GM18867 (cell line): ENCODE data around the gene HPS1.

ENCODE experiments used
- ATAC-seq: cut with Tn5 transposase; IDR thresholded peaks from one replicate; pipeline ENCODE4 v1.9.1; 2021; ENCODE audit warnings: mild to moderate bottlenecking, moderate library complexity; ENCODE audit not compliant: unreplicated experiment

HPS1 gene

DNA sequence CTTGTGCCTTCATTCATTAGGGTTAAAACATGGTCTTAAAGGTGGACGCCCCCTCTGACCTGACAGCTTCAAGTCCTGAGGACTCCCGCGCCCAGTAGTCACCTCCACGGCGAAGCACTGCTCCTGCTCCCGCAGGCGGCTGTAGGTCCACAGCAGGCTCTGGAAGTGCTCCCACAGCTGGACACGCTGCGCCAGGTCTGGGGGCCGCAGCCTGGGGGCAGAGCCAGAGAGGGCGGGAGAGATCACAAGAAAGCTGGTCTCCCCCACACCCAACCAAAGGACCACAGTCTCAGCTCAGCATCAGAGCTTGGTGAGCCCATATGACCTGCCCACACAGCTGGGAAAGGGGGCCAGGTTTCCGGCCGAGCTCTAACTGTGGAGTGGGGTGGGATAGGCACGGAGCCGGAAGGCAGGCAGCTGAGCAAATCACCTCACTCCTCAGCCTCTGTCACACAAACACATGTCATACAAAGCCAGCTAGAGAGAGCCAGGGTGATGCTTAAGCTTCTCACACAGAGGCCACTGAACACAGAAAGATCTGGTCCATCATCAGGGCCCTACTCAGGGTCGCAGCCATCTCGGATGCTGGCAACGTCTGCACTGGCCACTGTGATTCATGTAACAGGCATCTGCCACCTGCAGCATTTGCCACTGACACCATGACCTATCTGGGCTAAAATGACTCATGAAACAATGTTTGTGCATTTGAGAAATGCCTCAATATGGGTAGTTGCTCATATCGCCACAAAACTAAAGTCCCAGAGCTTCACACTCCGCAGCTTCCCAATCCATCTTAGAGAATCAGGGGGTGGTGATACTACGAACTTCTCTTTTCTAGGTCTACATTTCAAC lies 12.6 kb downstream of the HPS1 start:
- no peak for ATAC-seq

DNA sequence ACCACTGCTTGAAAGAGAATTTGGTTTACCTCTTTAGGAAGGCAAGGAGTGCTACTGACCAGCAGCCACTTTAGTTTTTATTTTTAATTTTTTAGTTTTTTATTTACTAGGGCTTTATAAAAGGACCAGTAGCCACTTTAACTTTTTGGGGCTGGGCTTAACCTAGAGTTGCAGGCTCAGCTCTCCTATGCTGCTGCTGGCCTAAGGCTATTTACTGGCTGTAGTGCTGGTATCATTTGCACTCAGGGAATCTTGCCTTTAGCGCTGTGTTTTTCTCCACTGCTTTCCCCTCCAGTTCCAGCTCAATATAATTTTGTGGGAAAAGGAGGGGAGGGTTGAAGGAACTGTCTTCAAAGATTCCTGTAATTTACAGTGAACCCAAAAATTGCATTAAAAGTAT lies 13.4 kb downstream of the HPS1 start:
- no peak for ATAC-seq

DNA sequence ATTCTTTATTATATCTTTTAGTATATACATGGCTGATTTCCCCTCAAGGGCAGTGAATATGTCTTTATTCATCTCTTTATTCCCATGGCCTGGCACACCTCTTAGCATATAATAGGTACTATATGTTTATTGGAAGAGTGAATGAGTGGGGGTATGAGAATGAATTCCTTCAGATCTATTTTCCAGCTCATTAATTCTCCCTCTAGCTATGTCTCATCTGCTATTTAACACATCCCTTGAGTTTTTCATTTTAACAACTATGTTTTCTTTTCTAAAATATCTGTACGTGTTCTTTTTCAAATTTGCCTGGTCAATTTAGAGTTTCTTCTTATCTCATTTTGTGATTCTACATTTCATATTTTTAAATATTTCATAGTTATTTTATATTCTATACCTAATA lies 14.4 kb downstream of the HPS1 start:
- ATAC-seq, result no peak

DNA sequence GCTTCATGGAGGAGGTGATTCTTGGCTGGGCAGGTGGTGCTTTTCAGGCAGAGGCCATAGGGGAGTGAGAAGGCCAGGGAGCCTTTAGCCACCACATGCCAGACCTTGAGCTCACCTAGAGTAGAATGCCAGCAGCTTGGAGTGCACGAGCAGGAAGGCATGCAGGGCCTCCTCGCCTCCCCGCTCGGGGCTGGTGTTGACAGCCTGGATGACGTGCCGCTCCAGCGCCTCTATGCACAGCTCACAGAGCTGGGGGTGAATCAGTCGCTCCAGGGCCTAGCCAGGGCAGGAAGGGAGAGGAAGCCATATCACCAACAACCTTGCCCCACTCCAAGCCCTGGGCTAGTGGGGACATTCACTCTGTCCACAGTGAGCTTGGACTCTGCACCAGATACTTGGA lies 15.7 kb downstream of the HPS1 start:
- ATAC-seq, result no peak

DNA sequence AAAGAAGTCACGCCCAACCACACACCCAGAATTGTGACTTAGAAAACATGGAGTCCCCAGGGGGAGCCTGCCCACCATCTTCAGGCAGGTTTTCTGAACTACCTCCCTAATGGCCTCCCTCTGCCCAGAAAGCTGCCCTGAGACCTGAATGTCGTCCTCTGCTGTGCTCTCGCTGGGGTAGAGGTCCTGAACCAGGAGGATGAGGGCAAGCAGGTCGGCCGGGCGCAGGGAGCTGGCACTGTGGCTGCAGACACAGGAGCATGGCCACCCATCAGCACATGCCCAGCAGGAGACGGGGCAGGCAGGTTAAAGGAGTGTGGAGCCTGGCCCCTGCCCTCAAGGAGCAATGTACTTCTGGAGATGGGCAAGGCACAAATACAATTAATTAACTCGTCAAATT lies 16.3 kb downstream of the HPS1 start:
- ATAC-seq, result no peak

DNA sequence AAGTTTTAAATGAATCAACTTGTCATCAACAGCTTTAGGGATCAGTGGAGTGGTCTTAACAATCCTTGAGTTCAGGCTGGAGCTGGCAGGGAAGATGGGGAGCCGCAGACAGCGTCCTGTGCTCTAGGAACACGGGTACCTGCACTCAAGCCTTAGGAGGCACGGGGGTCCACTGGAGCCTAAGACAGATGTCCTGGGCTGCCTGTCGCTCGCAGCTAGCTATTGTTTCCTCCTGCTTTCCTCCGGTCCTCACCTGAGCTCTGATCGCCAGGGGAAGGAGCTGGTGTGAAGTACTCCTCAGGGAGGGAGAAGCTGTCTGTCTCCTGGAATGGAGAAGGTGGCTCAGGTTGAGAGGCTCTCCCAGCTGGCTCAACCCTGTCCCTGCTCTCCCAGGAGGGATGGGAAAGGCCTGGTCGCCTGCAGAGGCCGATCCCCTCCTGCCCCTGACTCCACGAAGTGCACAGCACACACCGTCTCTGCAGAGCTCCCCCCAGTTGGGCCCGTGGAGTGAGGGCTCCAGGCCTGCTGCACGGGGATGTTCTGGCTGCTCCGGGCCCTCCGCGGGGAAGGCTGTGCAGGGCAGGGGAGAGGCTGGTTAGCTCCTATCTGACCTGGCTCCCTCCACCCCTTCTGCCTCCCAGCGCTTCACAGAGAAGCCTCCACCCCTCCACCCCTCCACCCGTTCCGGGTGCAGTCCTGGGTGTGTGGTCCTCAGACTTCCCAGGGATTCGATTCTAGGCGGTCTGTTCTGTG lies 17.2 kb downstream of the HPS1 start:
- no peak for ATAC-seq

DNA sequence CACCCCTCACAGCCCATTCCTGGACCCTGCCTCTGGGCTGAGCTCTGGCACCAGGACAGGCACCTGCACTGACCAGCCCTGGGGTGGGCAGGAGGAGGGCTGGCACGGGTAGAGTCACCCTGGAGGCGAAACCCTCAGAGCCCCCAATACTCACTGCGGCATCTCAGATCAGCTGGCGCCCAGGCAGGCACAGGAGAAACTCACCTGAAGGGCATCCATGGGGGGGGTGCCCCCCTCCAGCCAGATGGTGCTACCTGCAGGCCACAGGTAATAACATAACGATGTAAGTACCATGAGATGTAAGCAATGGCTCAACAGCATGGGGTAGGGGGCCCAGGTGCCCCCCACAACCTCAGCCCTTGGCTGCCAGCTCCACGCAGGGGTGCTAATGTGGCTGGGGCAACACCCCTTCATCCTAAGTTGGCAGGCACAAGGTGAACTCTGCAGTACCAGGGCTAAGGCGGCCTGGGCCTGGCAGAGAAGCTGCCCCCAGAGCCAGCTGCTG lies 19.7 kb downstream of the HPS1 start:
- no peak for ATAC-seq

DNA sequence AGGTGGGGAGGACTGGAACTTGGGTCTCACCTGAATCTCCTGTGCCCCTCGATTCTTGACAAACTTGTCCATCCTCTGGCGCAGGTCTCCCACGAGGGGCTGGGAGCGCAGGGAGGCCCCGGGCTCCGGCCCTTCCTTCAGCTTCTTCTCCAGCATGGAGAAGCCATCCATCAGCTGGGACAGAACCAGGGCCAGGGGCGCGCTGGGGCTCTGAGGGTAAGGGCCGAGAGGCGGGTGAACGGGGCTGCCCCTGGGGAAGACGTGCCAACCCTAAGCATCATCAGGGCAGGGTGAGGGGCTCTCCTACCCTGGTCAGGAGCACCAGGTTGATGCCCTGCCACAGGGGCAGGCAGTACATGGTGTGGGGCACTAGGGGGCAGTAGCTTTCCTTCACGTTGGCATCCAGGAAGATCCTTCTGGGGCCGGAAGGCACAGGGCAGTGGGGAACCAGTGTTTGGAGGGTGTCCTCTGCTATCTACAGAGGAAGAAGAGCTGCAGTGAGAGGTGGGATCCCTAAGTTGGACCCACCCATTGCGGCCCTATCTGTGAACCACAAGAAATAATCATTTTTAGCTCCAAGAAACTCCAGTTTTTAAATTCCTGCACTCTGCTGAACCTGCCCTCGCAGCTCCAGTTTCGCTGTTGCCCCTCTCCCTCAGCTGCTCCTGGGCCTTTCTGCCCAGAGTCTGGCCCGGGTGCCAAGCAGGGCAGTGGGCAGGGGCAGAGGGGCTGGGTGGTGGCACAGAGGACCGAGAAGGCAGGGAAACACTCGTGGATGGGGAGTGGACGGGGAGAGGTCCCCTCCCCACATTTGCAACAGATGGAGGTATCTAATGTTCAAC lies 21.0 kb downstream of the HPS1 start:
- ATAC-seq, result no peak

DNA sequence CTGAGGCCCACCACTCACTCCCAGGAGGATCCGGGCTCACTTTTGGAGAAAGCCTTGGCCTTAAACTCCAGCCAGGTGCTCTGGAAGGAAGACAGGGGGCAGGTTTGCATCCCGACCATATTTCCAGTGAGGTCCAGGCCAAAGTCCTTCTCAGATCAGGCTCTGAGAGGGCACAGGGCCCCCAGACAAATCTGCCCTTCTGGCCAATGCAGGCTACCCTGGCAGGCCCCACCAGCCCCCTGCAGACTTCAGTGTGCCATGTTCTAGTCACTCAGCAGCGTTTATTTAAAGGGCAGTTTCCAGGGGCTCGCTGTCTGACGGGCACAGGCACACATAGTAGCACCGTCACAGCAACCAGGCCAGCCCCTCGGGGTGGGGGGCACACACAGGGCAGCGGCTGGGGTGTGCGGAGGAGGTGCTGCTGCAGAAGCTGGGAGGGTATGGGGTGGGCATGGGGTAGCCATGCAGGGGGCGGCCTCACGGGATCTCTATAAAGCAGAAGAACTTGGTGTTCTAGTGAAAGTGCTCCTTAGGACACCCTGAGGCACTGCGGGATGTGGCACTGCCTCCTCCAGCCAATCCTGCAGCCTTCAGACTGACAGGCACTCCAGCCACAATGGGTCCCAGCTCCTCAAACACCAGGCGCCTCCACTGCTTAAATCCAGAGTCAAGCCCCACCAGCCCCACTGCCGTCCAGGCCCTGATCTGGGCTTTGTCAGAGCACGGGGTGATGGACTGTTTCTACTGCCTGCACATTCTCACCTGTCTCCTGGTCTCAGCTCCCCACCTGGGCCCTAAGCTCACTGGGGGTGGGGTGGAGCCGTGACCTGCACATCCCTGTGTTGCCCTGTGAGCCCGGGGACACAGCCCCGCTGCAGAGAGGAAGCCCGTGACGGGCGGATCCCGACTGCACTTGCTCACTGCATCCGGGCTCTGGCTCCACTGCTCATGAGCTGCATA lies 22.2 kb downstream of the HPS1 start:
- ATAC-seq, result no peak

DNA sequence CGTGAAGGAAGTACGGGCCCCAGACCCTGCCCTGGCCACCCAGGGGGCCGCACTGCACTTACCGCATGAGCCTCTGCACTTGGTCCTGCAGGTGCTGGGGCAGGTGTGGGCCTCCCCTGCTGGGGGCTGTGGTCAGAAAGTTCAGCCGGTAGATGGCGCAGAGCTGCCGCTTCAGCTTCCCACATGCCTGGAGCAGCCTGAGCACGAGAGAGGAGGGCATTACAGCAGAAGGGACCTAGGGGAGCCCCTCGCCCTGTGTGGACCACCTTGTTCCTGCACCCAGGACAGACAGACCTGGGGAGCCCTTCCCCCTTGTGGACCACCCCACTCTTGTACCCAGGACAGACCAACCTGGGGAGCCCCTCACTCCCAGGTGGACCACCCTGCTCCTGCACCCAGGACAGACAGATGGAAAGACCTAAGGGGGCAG lies 23.0 kb downstream of the HPS1 start:
- no peak for ATAC-seq

DNA sequence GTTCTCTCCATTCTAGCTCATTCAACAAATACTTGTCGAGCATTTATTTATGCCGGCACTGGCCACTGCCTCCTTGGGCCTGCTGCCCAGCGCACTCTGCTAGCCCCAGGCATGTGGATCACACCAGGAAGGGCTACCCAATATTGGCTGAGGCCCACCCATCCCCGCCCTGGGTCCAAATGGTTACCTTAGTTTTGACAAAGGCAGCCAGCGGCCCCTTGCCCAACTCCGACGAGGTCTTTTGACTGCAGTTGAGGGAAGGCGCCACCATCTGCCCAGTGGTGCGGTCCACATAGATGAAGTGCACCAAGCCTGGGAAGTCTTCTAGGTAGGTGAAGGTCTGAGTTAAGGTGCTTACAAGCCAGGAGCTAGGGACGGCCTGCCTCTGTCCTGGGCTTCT lies 24.6 kb downstream of the HPS1 start:
- ATAC-seq, result no peak

DNA sequence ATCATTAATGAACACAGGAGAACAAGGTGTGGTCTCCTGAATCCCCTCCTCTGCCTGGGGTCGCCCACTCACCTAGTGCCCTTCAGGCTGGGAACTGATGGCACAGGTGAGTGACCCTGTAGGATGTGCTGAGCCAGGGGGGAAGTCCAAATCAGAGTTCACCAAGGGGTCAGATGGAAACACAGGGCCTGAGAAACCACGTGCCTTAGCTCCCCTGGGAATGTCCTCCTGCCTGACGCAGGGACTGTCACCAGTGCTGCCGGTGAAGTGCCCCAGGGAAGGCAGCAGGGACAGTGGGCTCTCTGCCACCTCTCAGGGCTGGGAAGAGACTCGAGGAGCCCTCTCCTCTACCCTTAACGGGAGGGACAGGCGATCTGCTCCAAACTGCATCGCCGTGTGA lies 25.9 kb downstream of the HPS1 start:
- no peak for ATAC-seq

DNA sequence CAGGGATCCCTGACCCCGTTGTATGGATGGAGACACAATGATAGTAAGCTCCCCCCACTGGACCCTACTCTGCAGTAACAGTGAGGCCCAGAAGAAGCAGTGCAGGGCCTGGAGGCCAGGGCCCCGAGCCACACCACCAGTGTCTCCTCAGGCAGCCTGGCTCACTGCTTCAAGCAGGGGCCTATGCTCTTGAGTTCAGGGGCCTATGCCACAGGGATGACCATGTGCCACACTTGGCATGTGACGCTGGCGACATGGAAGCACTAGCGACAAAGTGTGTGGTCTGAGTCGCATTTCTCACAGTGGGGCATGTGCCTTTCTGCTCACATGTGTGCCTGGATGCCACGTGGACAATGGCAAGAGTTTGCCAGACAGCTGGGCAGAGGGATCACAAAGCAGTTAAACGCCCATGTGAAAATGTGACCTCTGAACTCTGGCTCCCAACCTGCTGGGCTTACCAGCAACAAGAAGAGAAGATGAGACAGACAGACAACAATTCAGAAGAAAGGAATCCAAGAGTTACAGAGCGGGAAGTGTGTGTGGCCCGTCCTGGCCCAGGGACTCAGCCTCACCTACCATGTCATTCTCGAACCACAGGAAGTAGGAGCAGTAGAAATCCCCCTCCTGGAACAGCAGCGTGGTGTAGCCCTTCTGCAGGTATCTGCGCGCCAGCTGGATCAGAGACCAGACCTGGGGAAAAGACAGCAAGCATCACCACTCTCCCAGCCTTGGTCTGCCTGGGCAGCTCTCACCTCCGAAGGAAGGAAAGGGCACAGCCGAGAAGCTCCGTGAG lies 27.1 kb downstream of the HPS1 start:
- no peak for ATAC-seq

DNA sequence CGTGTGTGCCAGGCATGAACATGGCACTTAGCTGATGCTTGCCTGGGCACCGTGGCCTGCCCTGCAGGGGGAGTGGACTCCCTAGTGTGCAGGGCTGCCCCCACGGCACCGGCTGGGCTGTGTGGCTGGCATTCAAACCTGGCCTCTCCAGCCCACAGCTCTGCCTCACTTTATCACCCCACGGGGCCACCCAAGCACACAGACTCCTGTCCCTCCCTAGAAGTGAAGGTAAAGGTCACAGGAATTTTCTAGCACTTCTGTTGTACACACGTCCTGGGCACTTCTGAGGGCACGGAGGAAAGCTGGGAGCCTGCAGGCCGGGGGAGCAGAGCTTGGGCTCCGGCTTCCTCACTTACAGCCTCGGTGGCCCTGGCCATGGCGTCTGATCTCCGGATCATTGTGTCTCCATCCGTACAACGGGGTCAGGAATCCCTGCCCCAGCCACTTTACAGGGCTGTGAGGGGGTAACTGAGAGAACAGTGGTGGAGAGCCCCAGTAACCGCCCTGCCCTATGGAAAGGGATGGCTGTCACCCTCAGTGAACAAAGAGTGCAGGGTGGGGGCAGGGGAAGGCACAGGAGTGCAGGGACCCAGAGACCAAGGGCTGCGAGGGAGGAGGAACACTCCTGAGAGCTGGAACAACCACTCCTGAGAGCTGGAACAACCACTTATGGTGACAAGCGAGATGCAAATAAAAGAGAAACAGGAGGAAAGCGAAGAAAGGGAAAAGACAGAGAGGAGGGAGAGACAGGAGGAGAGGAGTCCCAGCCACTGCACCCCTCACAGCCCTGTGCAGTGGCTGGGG lies 27.9 kb downstream of the HPS1 start:
- ATAC-seq, result no peak

DNA sequence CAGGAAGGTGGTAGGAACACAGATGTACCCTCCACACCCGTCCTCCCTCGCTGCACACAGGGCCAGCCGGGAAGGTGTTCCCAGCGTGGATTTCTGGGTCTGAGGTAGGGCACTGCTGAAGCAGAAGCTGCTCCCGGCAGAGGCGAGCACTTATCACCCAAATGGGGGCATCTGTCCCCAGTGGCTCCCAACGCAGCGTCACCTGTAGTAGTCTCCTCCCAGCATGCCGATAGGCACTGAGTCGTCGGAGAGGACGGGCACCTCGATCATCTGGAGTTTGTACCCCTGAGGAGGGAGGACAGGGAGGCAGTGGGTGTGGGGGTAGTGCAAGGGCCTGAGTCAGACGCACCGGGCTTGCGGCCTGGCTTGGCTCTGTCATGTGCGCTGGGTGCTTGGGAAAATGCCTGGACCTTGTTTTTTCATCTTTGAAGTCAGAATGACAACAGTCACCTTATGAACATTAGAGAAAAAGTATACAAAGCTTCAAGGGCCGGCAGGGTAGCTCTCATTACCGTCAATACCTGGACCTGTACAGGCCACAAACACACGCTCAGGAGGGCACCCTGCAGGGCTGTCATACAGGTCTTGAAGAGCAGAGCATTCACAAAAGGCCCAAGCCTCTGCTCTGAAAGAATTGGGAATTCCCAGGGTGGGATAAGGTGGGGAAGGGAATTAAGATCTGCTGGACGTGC lies 28.6 kb downstream of the HPS1 start:
- ATAC-seq, result no peak

DNA sequence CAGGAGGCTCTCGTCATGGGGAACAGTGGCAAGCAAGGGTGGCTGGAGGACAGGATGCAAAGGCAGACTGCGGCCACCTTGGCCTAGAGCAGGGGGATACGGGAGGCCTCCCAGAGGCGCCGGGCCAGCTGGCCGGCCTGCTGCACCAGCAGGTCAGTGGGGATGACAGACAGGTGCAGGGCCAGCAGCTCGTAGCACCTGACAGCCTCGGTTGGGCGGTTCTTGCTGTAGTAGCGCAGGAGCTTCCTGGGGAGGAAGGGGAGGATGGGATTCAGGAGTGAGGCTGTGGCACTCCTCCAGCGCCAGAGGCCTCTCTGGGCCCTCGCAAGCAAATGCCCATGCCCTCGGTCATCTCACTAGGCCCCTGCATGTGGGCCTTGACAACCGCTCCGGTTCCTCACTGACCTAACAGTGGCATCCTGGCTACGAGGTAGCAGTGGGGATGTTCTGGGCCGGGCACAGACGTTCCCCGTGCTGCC lies 29.2 kb downstream of the HPS1 start:
- no peak for ATAC-seq

DNA sequence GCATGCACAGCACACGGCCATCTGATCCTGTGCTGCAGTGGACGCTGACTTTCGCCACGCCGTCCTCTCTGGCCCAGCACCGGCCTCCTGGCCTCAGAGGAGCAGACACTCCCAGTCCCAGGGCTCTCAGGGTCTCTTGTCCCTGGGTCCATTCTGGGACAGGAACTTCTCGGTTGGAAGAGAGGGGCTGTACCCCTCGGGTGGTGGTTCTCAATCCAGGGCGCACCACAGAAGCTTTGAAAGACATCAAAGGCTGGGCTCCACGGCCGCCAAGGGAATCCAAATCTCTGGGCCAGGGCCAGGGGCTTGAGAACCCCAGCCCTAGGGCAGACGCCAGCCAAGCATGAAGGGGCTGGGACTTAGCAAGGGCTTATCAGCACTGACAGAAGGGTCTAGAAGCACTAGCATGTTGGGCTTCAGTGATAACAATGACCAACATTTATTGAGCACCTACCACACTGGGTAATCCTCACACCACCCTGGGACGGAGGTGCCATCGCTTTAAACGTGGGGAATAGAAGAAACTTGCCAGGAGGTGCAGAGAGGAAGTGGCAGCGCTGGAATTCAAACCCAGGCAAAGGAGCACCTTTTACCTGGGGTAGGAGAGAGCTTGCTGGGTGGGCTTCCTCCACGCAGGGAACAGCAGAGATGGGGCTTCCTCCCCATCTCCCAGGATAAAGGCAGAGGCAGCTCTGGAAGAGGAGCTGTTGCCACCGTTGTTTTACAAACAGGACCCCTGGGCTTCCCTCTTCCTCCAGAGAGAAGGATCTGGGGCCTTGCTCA lies 29.9 kb downstream of the HPS1 start:
- ATAC-seq, result no peak
